Activated CD8-positive, alpha-beta T cell treated with anti-CD3 and anti-CD28 coated beads for 36 hours (primary cell): ENCODE measurements around the gene LIMD2. TPM values are rescaled to one million over a fixed set of nuclear protein-coding genes. Genes with fewer than 3 reads are reported as not detected.

ENCODE experiments used
- ATAC-seq: fragments of 200-7000 bp; cut with Tn5 transposase; one replicate; pipeline ENCODE4 v1.10.0; 2021; ENCODE audit warnings: mild to moderate bottlenecking, moderate library complexity
- CTCF ChIA-PET: fragments of 350-600 bp; sonication (Branson Sonifier 250); formaldehyde crosslinking; loops from one replicate; lab custom pipeline; 2021; ENCODE audit warnings: antibody characterized with exemption; lab: Charles Lee
- POLR2A ChIA-PET: fragments of 350-600 bp; sonication (Branson Sonifier 250); formaldehyde crosslinking; loops from one replicate; lab custom pipeline; 2021; ENCODE audit warnings: antibody characterized with exemption; lab: Charles Lee
- DNase-seq: peaks from one replicate; pipeline ENCODE4 v3.0.0-alpha.2; 2020
- H3K27ac Mint-ChIP-seq: one replicate; pipeline ENCODE4 v1.8.0; 2021; ENCODE audit warnings: mild to moderate bottlenecking, mixed read lengths
- H3K27me3 Mint-ChIP-seq: one replicate; pipeline ENCODE4 v1.8.0; 2021; ENCODE audit warnings: mixed read lengths
- H3K36me3 Mint-ChIP-seq: one replicate; pipeline ENCODE4 v1.8.0; 2021; ENCODE audit warnings: low read depth, mixed read lengths
- H3K4me1 Mint-ChIP-seq: one replicate; pipeline ENCODE4 v1.8.0; 2021; ENCODE audit warnings: low read depth, mixed read lengths
- H3K4me3 Mint-ChIP-seq: one replicate; pipeline ENCODE4 v1.8.0; 2021; ENCODE audit warnings: mild to moderate bottlenecking, moderate library complexity, mixed read lengths
- H3K9me3 Mint-ChIP-seq: one replicate; pipeline ENCODE4 v1.8.0; 2021; ENCODE audit warnings: mixed read lengths
- intact Hi-C: fragments of 100-400 bp; cut with micrococcal nuclease; formaldehyde crosslinking; loops from one replicate; pipeline ENCODE4 v1.10.0; 2022
- total RNA-seq, 2 experiments: library from RNA; stranded (reverse); gene quantifications; one replicate each; pipeline ENCODE4 v1.2.3, GENCODE V29; 2021
- TF ChIP-seq, protein P1 (sequence below): fragments of 200-600 bp; IDR thresholded peaks from one replicate; pipeline ENCODE4 v1.8.0; 2022; ENCODE audit warnings: antibody characterized with exemption, mild to moderate bottlenecking

Gene LIMD2
- total RNA-seq, 2 experiments from 2014 or later: 143 to 145 TPM

DNA sequence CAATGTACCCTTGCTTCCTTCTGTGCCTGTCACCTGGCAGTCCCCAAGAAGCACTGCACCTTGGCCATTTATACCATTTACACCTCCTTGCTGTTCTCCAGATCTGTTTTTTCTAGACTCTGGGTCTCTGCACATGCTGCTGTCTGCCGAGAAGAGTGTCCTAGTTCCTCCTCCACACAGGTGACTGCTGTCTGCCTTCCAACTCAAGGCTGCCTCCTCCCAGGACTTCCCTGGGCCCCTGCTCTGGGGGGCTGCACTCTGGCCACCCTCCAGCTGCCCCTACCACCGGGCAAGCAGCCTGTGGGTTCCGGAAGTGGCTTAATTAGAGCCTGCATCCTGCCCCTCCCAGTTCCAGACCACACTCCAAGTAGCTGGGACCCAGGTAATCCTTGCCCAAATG, 5.7 kb upstream of the LIMD2 start:
- CTCF ChIA-PET: interaction anchor here (1.1 to 1.9 kb wide), 5 partner anchors 9 to 281 kb away, joined by 3 to 7 read pairs (median 3); no protein-coding TSS in a partner anchor
- H3K9me3 Mint-ChIP-seq: no peaks in the 10 kb centered on the region
- H3K36me3 Mint-ChIP-seq: peaks cover 55% of the 10 kb centered on the region
- TF ChIP-seq, protein P1, sequence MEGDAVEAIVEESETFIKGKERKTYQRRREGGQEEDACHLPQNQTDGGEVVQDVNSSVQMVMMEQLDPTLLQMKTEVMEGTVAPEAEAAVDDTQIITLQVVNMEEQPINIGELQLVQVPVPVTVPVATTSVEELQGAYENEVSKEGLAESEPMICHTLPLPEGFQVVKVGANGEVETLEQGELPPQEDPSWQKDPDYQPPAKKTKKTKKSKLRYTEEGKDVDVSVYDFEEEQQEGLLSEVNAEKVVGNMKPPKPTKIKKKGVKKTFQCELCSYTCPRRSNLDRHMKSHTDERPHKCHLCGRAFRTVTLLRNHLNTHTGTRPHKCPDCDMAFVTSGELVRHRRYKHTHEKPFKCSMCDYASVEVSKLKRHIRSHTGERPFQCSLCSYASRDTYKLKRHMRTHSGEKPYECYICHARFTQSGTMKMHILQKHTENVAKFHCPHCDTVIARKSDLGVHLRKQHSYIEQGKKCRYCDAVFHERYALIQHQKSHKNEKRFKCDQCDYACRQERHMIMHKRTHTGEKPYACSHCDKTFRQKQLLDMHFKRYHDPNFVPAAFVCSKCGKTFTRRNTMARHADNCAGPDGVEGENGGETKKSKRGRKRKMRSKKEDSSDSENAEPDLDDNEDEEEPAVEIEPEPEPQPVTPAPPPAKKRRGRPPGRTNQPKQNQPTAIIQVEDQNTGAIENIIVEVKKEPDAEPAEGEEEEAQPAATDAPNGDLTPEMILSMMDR: no peak
- no peak for DNase-seq
- H3K4me1 Mint-ChIP-seq: peaks cover 76% of the 10 kb centered on the region
- peak overlapping the region; percentile 81 for H3K27ac Mint-ChIP-seq
- intact Hi-C loops: loop anchor here (5.0 kb wide), 1 partner anchor 37 kb away; the partner anchor contains the start of gene STRADA
- no peak for ATAC-seq
- POLR2A ChIA-PET: interaction anchor here (0.8 to 2.9 kb wide), 5 partner anchors 9 to 136 kb away, joined by 3 to 28 read pairs (median 3); partner anchors contain the start of gene CCDC47
- no peaks in the 10 kb centered on the region for H3K27me3 Mint-ChIP-seq
- no peak overlapping the region for H3K4me3 Mint-ChIP-seq

DNA sequence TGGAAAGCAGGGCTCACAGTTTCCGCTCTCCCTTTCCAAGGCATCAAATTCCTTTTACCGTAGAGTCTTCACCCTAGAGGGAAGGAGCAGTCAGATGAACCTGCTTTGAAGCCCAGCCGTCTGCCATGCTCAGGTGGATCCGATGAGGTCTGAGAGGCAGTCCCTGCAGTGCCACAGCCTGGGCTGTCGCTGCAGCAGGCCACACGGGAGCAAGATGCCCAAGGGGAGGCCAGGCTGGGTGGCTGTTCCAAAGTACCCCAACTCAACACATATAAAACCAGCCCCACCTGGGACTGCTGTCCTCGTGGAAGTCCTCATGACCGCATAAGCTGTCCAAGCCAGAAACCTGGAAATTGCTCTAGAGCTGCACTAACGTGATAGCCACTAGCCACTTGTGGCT, 4.9 kb upstream of the LIMD2 start:
- no peaks in the 10 kb centered on the region for H3K9me3 Mint-ChIP-seq
- H3K4me1 Mint-ChIP-seq: peaks cover 70% of the 10 kb centered on the region
- no peak for ATAC-seq
- no peak for DNase-seq
- H3K4me3 Mint-ChIP-seq: no peak overlapping the region
- H3K27ac Mint-ChIP-seq: no peak overlapping the region
- TF ChIP-seq, protein P1: no peak
- intact Hi-C loops: loop anchor here (5.0 kb wide), 1 partner anchor 37 kb away; the partner anchor contains the start of gene STRADA
- ChIA-PET CTCF (interaction anchor here (1.9 kb wide), 1 partner anchor 8 kb away, joined by 7 read pairs; no protein-coding TSS in a partner anchor), POLR2A (interaction anchor here (1.0 to 1.8 kb wide), 2 partner anchors 13 to 140 kb away, joined by 3 to 5 read pairs; no protein-coding TSS in a partner anchor)
- H3K36me3 Mint-ChIP-seq: peaks cover 50% of the 10 kb centered on the region
- H3K27me3 Mint-ChIP-seq: no peaks in the 10 kb centered on the region

DNA sequence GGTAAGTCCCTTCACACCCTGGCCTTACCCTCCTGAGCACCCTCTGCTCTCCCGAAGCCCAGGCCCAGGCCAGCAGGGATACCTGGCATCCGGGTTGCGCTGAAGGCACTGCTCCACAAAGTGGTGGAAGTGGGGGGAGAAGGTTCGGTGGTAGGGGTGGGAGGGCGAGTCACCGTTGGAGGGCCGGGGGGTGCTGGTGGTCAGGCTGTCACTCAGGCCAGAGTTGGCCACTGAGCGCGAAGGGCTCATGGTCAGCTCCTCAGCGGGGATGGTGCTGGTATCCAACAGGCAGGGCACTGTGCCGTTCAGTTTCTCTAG, 4.3 kb upstream of the LIMD2 start:
- no peak overlapping the region for H3K4me3 Mint-ChIP-seq
- H3K36me3 Mint-ChIP-seq: peaks cover 47% of the 10 kb centered on the region
- H3K9me3 Mint-ChIP-seq: no peaks in the 10 kb centered on the region
- TF ChIP-seq, protein P1: no peak
- H3K27ac Mint-ChIP-seq: no peak overlapping the region
- ChIA-PET CTCF (no interaction called here), POLR2A (interaction anchor here (1.0 to 11.3 kb wide), 4 partner anchors 9 to 140 kb away, joined by 3 to 96 read pairs (median 6); partner anchors contain the start of genes CCDC47 and DDX42)
- peaks cover 65% of the 10 kb centered on the region for H3K4me1 Mint-ChIP-seq
- intact Hi-C loops: no loop called here
- DNase-seq: no peak
- ATAC-seq: no peak
- H3K27me3 Mint-ChIP-seq: no peaks in the 10 kb centered on the region

DNA sequence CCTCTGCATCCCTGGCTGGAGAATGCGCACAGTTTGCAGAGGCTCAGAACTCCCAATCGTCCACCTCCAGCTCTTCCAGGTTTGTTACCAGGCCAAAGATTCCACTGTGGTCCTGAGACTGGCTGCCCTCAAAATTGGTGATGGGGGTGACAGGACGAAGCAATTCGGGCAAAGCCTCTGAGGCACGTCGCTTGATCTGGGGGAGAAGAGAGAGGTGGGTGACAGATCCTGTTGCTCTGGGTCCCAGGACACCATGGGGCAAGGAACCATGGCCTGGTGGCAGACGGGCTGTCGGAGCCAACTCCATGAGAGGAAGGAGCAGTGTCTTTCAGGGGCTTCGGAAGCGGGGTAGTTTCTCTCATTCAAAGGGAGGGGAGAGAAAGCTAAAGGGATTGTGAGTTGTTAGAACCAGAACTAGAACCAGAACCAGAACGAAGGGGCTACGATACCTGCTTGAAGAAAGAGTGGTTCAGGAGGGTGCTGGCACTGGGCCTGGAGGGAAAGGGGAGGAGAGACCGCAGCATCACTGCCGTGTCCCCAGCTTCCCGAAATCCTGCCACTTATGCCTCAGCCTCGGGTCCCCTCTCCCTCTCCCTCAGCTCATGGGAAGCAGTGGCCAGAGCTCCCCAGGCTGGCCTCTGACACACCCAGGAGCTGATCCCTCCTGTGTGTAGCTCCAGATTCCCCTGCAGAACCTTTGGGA, 3.8 kb upstream of the LIMD2 start:
- CTCF ChIA-PET: interaction anchor here (2.9 kb wide), 1 partner anchor 7 kb away, joined by 16 read pairs; no protein-coding TSS in a partner anchor
- Mint-ChIP-seq H3K4me3 (peak overlapping the region; percentile 92), H3K27ac (peak overlapping the region; percentile 73), H3K4me1 (peaks cover 59% of the 10 kb centered on the region), H3K36me3 (peaks cover 42% of the 10 kb centered on the region), H3K27me3 (no peaks in the 10 kb centered on the region), H3K9me3 (no peaks in the 10 kb centered on the region)
- ATAC-seq (no peak), DNase-seq (no peak)
- TF ChIP-seq, protein P1: no peak
- intact Hi-C loops: no loop called here
- POLR2A ChIA-PET: interaction anchor here (0.9 to 11.3 kb wide), 7 partner anchors 8 to 141 kb away, joined by 3 to 96 read pairs (median 6); partner anchors contain the start of genes CCDC47, DDX42 and STRADA

DNA sequence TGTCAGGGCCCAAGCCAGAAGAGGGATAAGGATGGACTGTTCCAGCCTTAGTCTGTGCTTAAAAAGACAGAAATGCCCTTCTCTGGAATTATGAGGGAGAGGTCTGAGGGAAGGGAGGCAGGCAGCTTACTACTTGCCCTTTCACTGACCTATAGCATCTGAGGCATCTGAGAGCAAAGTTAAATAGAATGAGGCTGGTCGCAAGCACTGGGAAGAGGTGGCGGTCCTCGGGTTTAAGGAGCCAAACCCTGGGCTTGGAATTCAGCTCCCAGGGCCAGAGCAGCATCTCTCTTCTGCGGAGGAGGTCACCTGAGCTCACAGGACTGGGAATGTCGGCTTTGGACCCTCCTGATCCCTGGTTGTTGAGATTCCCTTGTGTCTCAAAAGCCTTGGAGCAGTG, 3.1 kb upstream of the LIMD2 start:
- DNase-seq: no peak
- ATAC-seq: no peak
- Mint-ChIP-seq H3K27ac (peak overlapping the region; percentile 99), H3K4me1 (peaks cover 55% of the 10 kb centered on the region), H3K36me3 (peaks cover 41% of the 10 kb centered on the region), H3K27me3 (no peaks in the 10 kb centered on the region), H3K9me3 (no peaks in the 10 kb centered on the region), H3K4me3 (peak overlapping the region; percentile 92)
- intact Hi-C loops: no loop called here
- ChIA-PET CTCF (interaction anchor here (0.8 to 2.9 kb wide), 4 partner anchors 8 to 278 kb away, joined by 3 to 16 read pairs (median 4); partner anchors contain the start of gene MAP3K3), POLR2A (interaction anchor here (0.6 to 11.3 kb wide), 10 partner anchors 7 to 145 kb away, joined by 3 to 96 read pairs (median 5); partner anchors contain the start of genes CCDC47, DDX42 and STRADA)
- TF ChIP-seq, protein P1: no peak
